OCI-LY1 (cell line): ENCODE measurements around the gene FAM76A.

Source experiments
- CTCF ChIP-seq: fragments of 200-600 bp; sonication (generic), shearing (Covaris generic); IDR thresholded peaks from 2 replicates; pipeline ENCODE4 v1.5.1; 2017; ENCODE audit warnings: mild to moderate bottlenecking, antibody characterized with exemption, low read length, moderate library complexity, mixed read lengths
- EZH2 ChIP-seq: fragments of 200-600 bp; sonication (generic), shearing (Covaris generic); IDR thresholded peaks from 2 replicates; pipeline ENCODE4 v1.8.0; 2017; ENCODE audit warnings: borderline replicate concordance, mixed run types, mild to moderate bottlenecking, antibody characterized with exemption, low read length, moderate library complexity, mixed read lengths

- TF ChIP-seq CTCF (no peak), EZH2 (no peak)
Measured at GRCh38 chr1:27704958-27705357, 20.8 kb upstream of the FAM76A start.
